H9 (cell line): ENCODE measurements around the gene INPP5A. TPM values are rescaled to one million over a fixed set of nuclear protein-coding genes. Genes with fewer than 3 reads are reported as not detected.

Experiments used
- DNase-seq: peaks from one replicate; pipeline ENCODE4 v3.0.0-alpha.2; 2017
- H2AFZ ChIP-seq: one replicate; pipeline ENCODE4 v1.6.1; 2013; ENCODE audit warnings: mild to moderate bottlenecking, low read length, control low read depth, moderate library complexity
- H2AK5ac ChIP-seq: 2 replicates; pipeline ENCODE4 v1.6.1; 2013; ENCODE audit warnings: low read length, control low read depth, mixed read lengths; ENCODE audit not compliant: insufficient read length
- H2BK120ac ChIP-seq: one replicate; pipeline ENCODE4 v1.6.1; 2013; ENCODE audit warnings: low read depth, mild to moderate bottlenecking, low read length, control low read depth, inconsistent platforms; ENCODE audit not compliant: poor library complexity, severe bottlenecking
- H2BK12ac ChIP-seq: 2 replicates; pipeline ENCODE4 v1.6.1; 2013; ENCODE audit warnings: low read length, control low read depth, mixed read lengths, low read depth; ENCODE audit not compliant: insufficient read length
- H2BK15ac ChIP-seq: 2 replicates; pipeline ENCODE4 v1.6.1; 2013; ENCODE audit warnings: low read depth, low read length, control low read depth
- H2BK20ac ChIP-seq: one replicate; pipeline ENCODE4 v1.6.1; 2013; ENCODE audit warnings: low read depth, mild to moderate bottlenecking, low read length, control low read depth, inconsistent platforms; ENCODE audit not compliant: poor library complexity, severe bottlenecking
- H2BK5ac ChIP-seq: 2 replicates; pipeline ENCODE4 v1.6.1; 2013; ENCODE audit warnings: low read length, control low read depth, mixed read lengths; ENCODE audit not compliant: insufficient read length
- H3K14ac ChIP-seq: 2 replicates; pipeline ENCODE4 v1.6.1; 2013; ENCODE audit warnings: low read length, control low read depth; ENCODE audit not compliant: insufficient read depth
- H3K18ac ChIP-seq: 2 replicates; pipeline ENCODE4 v1.6.1; 2013; ENCODE audit warnings: low read depth, mild to moderate bottlenecking, mixed read lengths, low read length, control low read depth; ENCODE audit not compliant: insufficient read length
- H3K23ac ChIP-seq: 2 replicates; pipeline ENCODE4 v1.6.1; 2013; ENCODE audit warnings: low read length, control low read depth, mixed read lengths, low read depth; ENCODE audit not compliant: insufficient read length
- H3K23me2 ChIP-seq: 2 replicates; pipeline ENCODE4 v1.6.1; 2013; ENCODE audit warnings: low read depth, mild to moderate bottlenecking, mixed read lengths, low read length, control low read depth; ENCODE audit not compliant: insufficient read length, poor library complexity, severe bottlenecking
- H3K27ac ChIP-seq: 2 replicates; pipeline ENCODE4 v1.5.1; 2013; ENCODE audit warnings: low read length, control low read depth, mixed read lengths, low read depth; ENCODE audit not compliant: insufficient read length
- H3K27me3 ChIP-seq: 2 replicates; pipeline ENCODE4 v1.6.1; 2013; ENCODE audit warnings: low read length, control low read depth, inconsistent platforms; ENCODE audit not compliant: insufficient read depth
- H3K4ac ChIP-seq: 2 replicates; pipeline ENCODE4 v1.6.1; 2013; ENCODE audit warnings: low read depth, mild to moderate bottlenecking, control low read depth, inconsistent platforms, low read length, moderate library complexity
- H3K4me1 ChIP-seq: 2 replicates; pipeline ENCODE4 v1.6.1; 2013; ENCODE audit warnings: low read length, control low read depth, inconsistent platforms; ENCODE audit not compliant: insufficient read depth
- H3K4me2 ChIP-seq: 2 replicates; pipeline ENCODE4 v1.6.1; 2013; ENCODE audit warnings: low read length, control low read depth, mixed read lengths; ENCODE audit not compliant: insufficient read length, insufficient read depth
- H3K56ac ChIP-seq: 2 replicates; pipeline ENCODE4 v1.6.1; 2013; ENCODE audit warnings: low read depth, mild to moderate bottlenecking, mixed read lengths, low read length, control low read depth; ENCODE audit not compliant: insufficient read length
- H3K79me1 ChIP-seq: 2 replicates; pipeline ENCODE4 v1.6.1; 2013; ENCODE audit warnings: low read depth, mild to moderate bottlenecking, moderate library complexity, low read length, control low read depth, inconsistent platforms; ENCODE audit not compliant: insufficient read depth, poor library complexity, severe bottlenecking
- H3K79me2 ChIP-seq: 2 replicates; pipeline ENCODE4 v1.6.1; 2013; ENCODE audit warnings: low read length, control low read depth, inconsistent platforms; ENCODE audit not compliant: insufficient read depth
- H3K9ac ChIP-seq: 2 replicates; pipeline ENCODE4 v1.6.1; 2013; ENCODE audit warnings: low read length, control low read depth, mixed read lengths; ENCODE audit not compliant: insufficient read length; ENCODE audit errors: extremely low read depth
- H3K9me3 ChIP-seq: one replicate; pipeline ENCODE4 v1.6.1; 2013; ENCODE audit warnings: low read depth, low read length, inconsistent platforms; ENCODE audit not compliant: control insufficient read depth
- H3T11ph ChIP-seq: one replicate; pipeline ENCODE4 v1.6.1; 2013; ENCODE audit warnings: mild to moderate bottlenecking, low read length, control low read depth, inconsistent platforms
- H4K20me1 ChIP-seq: one replicate; pipeline ENCODE4 v1.6.1; 2013; ENCODE audit not compliant: control insufficient read depth, insufficient read length, insufficient read depth
- H4K5ac ChIP-seq: 2 replicates; pipeline ENCODE4 v1.6.1; 2013; ENCODE audit warnings: low read depth, mild to moderate bottlenecking, mixed read lengths, low read length, control low read depth; ENCODE audit not compliant: insufficient read length
- H4K8ac ChIP-seq: replicated peaks from 2 replicates; pipeline ENCODE4 v1.6.1; 2013; ENCODE audit warnings: low read length, control low read depth, mixed read lengths, low read depth; ENCODE audit not compliant: insufficient read length
- H4K91ac ChIP-seq: 2 replicates; pipeline ENCODE4 v1.6.1; 2013; ENCODE audit warnings: low read depth, mild to moderate bottlenecking, moderate library complexity, mixed read lengths, low read length, control low read depth; ENCODE audit not compliant: insufficient read length
- H3K27ac Mint-ChIP-seq, 3 experiments: 2 replicates in 2 of 3; 3 replicates in 1 of 3; pipeline ENCODE4 v1.8.0; 2020 to 2021; ENCODE audit warnings: mixed read lengths in 3 of 3, mild to moderate bottlenecking in 1 of 3, moderate library complexity in 1 of 3
- H3K27me3 Mint-ChIP-seq: 2 replicates; pipeline ENCODE4 v1.8.0; 2021; ENCODE audit warnings: low read depth, mild to moderate bottlenecking, moderate library complexity, mixed read lengths
- H3K36me3 Mint-ChIP-seq, 3 experiments: 2 replicates in 2 of 3; 3 replicates in 1 of 3; pipeline ENCODE4 v1.8.0; 2020 to 2021; ENCODE audit warnings: low read depth in 3 of 3, mixed read lengths in 3 of 3; ENCODE audit not compliant: insufficient read depth in 1 of 3
- H3K4me1 Mint-ChIP-seq, 2 experiments: 2 replicates each; pipeline ENCODE4 v1.8.0; 2020; ENCODE audit warnings: mixed read lengths in 2 of 2
- H3K4me3 Mint-ChIP-seq, 2 experiments: 2 replicates in 1 of 2; 3 replicates in 1 of 2; pipeline ENCODE4 v1.8.0; 2020 to 2021; ENCODE audit warnings: mild to moderate bottlenecking in 2 of 2, mixed read lengths in 2 of 2, moderate library complexity in 1 of 2
- H3K9me3 Mint-ChIP-seq, 2 experiments: 2 replicates in 1 of 2; 3 replicates in 1 of 2; pipeline ENCODE4 v1.8.0; 2020; ENCODE audit warnings: mild to moderate bottlenecking in 2 of 2, mixed read lengths in 2 of 2, moderate library complexity in 1 of 2
- CTCF ChIP-seq: fragments of 200-600 bp; sonication (generic); conservative IDR thresholded peaks from 3 replicates; pipeline ENCODE4 v1.8.0; 2021; ENCODE audit warnings: antibody characterized with exemption, mild to moderate bottlenecking
- WGBS: extraction: QIAGEN DNeasy Blood & Tissue Kit; methylation state at CpG from one replicate; pipeline ENCODE4 v1.1.7; 2013; ENCODE audit warnings: missing lambda C conversion rate, low lambda C conversion rate, mixed read lengths; ENCODE audit not compliant: insufficient read length; ENCODE audit errors: extremely low coverage; 5-methylcytosine and 5-hydroxymethylcytosine counted together
- total RNA-seq: library from RNA; stranded (reverse); gene quantifications from 2 replicates; pipeline ENCODE4 v1.2.1, GENCODE V29; 2021

Gene INPP5A
- total RNA-seq, 1 experiment from 2014 or later, result 17.7 TPM

DNA sequence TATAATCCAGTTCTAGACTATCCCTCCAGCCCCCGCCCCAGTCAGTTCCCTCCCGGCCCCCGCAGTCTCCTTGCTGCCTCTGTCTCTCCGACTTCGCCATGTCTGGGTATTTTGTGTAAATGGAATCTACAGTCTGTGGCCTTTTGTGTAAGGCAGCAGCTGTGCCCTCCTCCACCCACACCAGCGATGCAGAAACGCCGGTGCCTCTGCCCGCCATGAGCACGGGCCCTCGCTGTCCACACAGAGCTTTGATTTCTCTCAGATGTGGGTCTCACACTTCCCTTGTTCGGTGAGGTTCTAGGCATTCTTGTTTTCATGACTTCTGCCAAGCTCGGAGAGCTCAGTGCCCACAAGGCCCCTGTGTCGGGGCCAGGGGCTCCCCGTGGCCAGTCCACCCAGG is 210.5 kb downstream of the INPP5A start:
- no peak overlapping the region for H4K5ac ChIP-seq
- no peak overlapping the region for H3T11ph ChIP-seq
- H3K27ac ChIP-seq, result no peak overlapping the region
- H3K56ac ChIP-seq, result no peak overlapping the region
- H3K36me3 Mint-ChIP-seq, result no peaks in the 10 kb centered on the region; a peak in 1 of 7 replicates
- H3K14ac ChIP-seq, result no peak overlapping the region; the same call in 1 of the 2 replicates
- no peak overlapping the region for H3K4me2 ChIP-seq
- no peaks in the 10 kb centered on the region for H3K23me2 ChIP-seq
- H3K27me3 Mint-ChIP-seq, result peaks cover 2% of the 10 kb centered on the region; the same call in 1 of the 2 replicates
- H3K4me1 Mint-ChIP-seq, result peaks cover 34 to 38% of the 10 kb centered on the region in 2 experiments
- H4K91ac ChIP-seq, result no peak overlapping the region
- H2AFZ ChIP-seq, result no peak overlapping the region
- H3K18ac ChIP-seq, result no peak overlapping the region
- no peak overlapping the region for H3K4me3 Mint-ChIP-seq
- no peak overlapping the region for H2BK12ac ChIP-seq
- H2AK5ac ChIP-seq, result no peak overlapping the region
- no peaks in the 10 kb centered on the region for H3K9me3 Mint-ChIP-seq
- no CpG with 5 or more reads among the region's 15 CpGs for WGBS
- H3K27ac Mint-ChIP-seq, result peak overlapping the region in 2 of 3 experiments; percentile 3 to 83; a peak in 2 of 7 replicates
- H3K27me3 ChIP-seq, result no peaks in the 10 kb centered on the region
- no peak overlapping the region for H3K4ac ChIP-seq
- H3K23ac ChIP-seq, result no peak overlapping the region
- no peak overlapping the region for H2BK20ac ChIP-seq
- TF ChIP-seq CTCF, result no peak
- no peak overlapping the region for H2BK120ac ChIP-seq
- DNase-seq, result no peak
- no peak overlapping the region for H2BK15ac ChIP-seq
- no peak overlapping the region for H4K8ac ChIP-seq
- no peaks in the 10 kb centered on the region for H3K79me2 ChIP-seq
- H4K20me1 ChIP-seq, result no peaks in the 10 kb centered on the region
- no peak overlapping the region for H2BK5ac ChIP-seq
- H3K4me1 ChIP-seq, result no peaks in the 10 kb centered on the region; the same call in 1 of the 2 replicates
- H3K9me3 ChIP-seq, result no peaks in the 10 kb centered on the region
- no peak overlapping the region for H3K9ac ChIP-seq
- H3K79me1 ChIP-seq, result no peaks in the 10 kb centered on the region
